IMR-90 (cell line): ENCODE results near the gene NEDD4L. TPM values are rescaled to one million over a fixed set of nuclear protein-coding genes. Genes with fewer than 3 reads are reported as not detected.
A peak's percentile ranks its signal among the peaks of the same experiment; 100 is the strongest.

Experiments
- ATAC-seq: fragments of 200-7000 bp; cut with Tn5 transposase; 2 replicates; pipeline ENCODE4 v1.9.1; 2020; ENCODE audit warnings: low read depth, mild to moderate bottlenecking, moderate library complexity
- BruUV-seq: library from RNA; stranded (reverse); fragments of 400-500 nt; replicated peaks from 2 replicates; lab custom pipeline; 2021; lab: Mats Ljungman, UMichigan
- CTCF ChIA-PET: fragments of 300-600 bp; formaldehyde crosslinking; extraction: SDS; loops from one replicate; lab custom pipeline; 2021; ENCODE audit warnings: antibody characterized with exemption; lab: Yijun Ruan, JAX
- POLR2A ChIA-PET: fragments of 300-600 bp; sonication (Branson Sonifier 250); formaldehyde crosslinking; loops from one replicate; lab custom pipeline; 2022; ENCODE audit warnings: antibody characterized with exemption; ENCODE audit not compliant: unreplicated experiment; lab: Charles Lee
- DNase-seq: peaks from one replicate; pipeline ENCODE4 v3.0.0; 2013
- H2AFZ ChIP-seq: replicated peaks from 2 replicates; pipeline ENCODE3; 2013; ENCODE audit warnings: low read length, mild to moderate bottlenecking; ENCODE audit not compliant: poor library complexity
- H2AK5ac ChIP-seq: 2 replicates; pipeline ENCODE4 v1.6.1; 2013; ENCODE audit warnings: low read depth, low read length, inconsistent platforms
- H2AK9ac ChIP-seq: replicated peaks from 2 replicates; pipeline ENCODE3; 2013; ENCODE audit warnings: mild to moderate bottlenecking, low read depth, low read length, moderate library complexity; ENCODE audit not compliant: poor library complexity
- H2BK120ac ChIP-seq: 2 replicates; pipeline ENCODE4 v1.6.1; 2013; ENCODE audit warnings: low read depth, low read length, inconsistent platforms
- H2BK15ac ChIP-seq: 3 replicates; pipeline ENCODE4 v1.6.1; 2013; ENCODE audit warnings: low read depth, low read length, inconsistent platforms
- H2BK20ac ChIP-seq: 2 replicates; pipeline ENCODE4 v1.6.1; 2013; ENCODE audit warnings: low read depth, mild to moderate bottlenecking, inconsistent platforms, low read length, moderate library complexity
- H2BK5ac ChIP-seq: 2 replicates; pipeline ENCODE4 v1.6.1; 2013; ENCODE audit warnings: mild to moderate bottlenecking, low read depth, low read length, inconsistent platforms; ENCODE audit not compliant: poor library complexity, severe bottlenecking
- H3K14ac ChIP-seq: replicated peaks from 2 replicates; pipeline ENCODE4 v1.6.1; 2013; ENCODE audit warnings: low read depth, low read length, inconsistent platforms
- H3K18ac ChIP-seq: 2 replicates; pipeline ENCODE4 v1.6.1; 2013; ENCODE audit warnings: low read depth, low read length, control low read depth
- H3K23ac ChIP-seq: 2 replicates; pipeline ENCODE4 v1.6.1; 2013; ENCODE audit warnings: low read depth, low read length, inconsistent platforms
- H3K27ac ChIP-seq: 2 replicates; pipeline ENCODE4 v1.5.1; 2013; ENCODE audit warnings: mild to moderate bottlenecking, control low read depth, low read length; ENCODE audit not compliant: insufficient read depth
- H3K27me3 ChIP-seq: 2 replicates; pipeline ENCODE4 v1.6.1; 2013; ENCODE audit warnings: low read length; ENCODE audit not compliant: control insufficient read depth, insufficient read depth
- H3K36me3 ChIP-seq: 2 replicates; pipeline ENCODE4 v1.6.1; 2013; ENCODE audit warnings: low read length, mixed read lengths; ENCODE audit not compliant: control insufficient read depth, insufficient read depth
- H3K4ac ChIP-seq: 2 replicates; pipeline ENCODE4 v1.6.1; 2013; ENCODE audit warnings: low read depth, low read length, inconsistent platforms
- H3K4me1 ChIP-seq: 2 replicates; pipeline ENCODE4 v1.6.1; 2013; ENCODE audit warnings: low read length, mixed read lengths; ENCODE audit not compliant: control insufficient read depth, insufficient read depth
- H3K4me2 ChIP-seq: 2 replicates; pipeline ENCODE4 v1.6.1; 2013; ENCODE audit warnings: low read depth, mild to moderate bottlenecking, control low read depth, low read length, moderate library complexity
- H3K4me3 ChIP-seq: 2 replicates; pipeline ENCODE4 v1.5.1; 2013; ENCODE audit warnings: low read depth, mild to moderate bottlenecking, control low read depth, low read length, moderate library complexity; ENCODE audit not compliant: insufficient read depth
- H3K56ac ChIP-seq: 2 replicates; pipeline ENCODE4 v1.6.1; 2013; ENCODE audit warnings: low read length, inconsistent platforms; ENCODE audit not compliant: insufficient read depth; ENCODE audit errors: extremely low read depth
- H3K79me1 ChIP-seq, 2 experiments: 2 replicates each; pipeline ENCODE4 v1.6.1; 2013; ENCODE audit warnings: low read length in 2 of 2, inconsistent platforms in 1 of 2, low read depth in 1 of 2
- H3K9ac ChIP-seq: 2 replicates; pipeline ENCODE4 v1.6.1; 2013; ENCODE audit warnings: low read depth, low read length, control low read depth
- H3K9me1 ChIP-seq: 2 replicates; pipeline ENCODE4 v1.6.1; 2013; ENCODE audit warnings: low read length, inconsistent platforms; ENCODE audit not compliant: insufficient read depth
- H3K9me3 ChIP-seq: 2 replicates; pipeline ENCODE4 v1.6.1; 2013; ENCODE audit warnings: low read length; ENCODE audit not compliant: control insufficient read depth, insufficient read depth
- H4K20me1 ChIP-seq: 2 replicates; pipeline ENCODE4 v1.6.1; 2013; ENCODE audit warnings: low read length, inconsistent platforms; ENCODE audit not compliant: insufficient read depth
- H4K5ac ChIP-seq: 2 replicates; pipeline ENCODE4 v1.6.1; 2013; ENCODE audit warnings: mild to moderate bottlenecking, low read depth, low read length, control low read depth
- H4K8ac ChIP-seq, 2 experiments: 2 replicates each; pipeline ENCODE4 v1.6.1; 2013; ENCODE audit warnings: low read depth in 2 of 2, low read length in 2 of 2, control low read depth in 1 of 2, inconsistent platforms in 1 of 2
- H4K91ac ChIP-seq: 2 replicates; pipeline ENCODE4 v1.6.1; 2013; ENCODE audit warnings: low read depth, low read length, inconsistent platforms; ENCODE audit not compliant: insufficient read depth
- CEBPB ChIP-seq: IDR thresholded peaks from 2 replicates; pipeline ENCODE4 v1.6.1; 2012; ENCODE audit warnings: low read depth, low read length, improper control_type of control experiment
- CHD1 ChIP-seq: IDR thresholded peaks from 2 replicates; pipeline ENCODE4 v1.6.1; 2012; ENCODE audit warnings: low read depth, low read length, improper control_type of control experiment
- CTCF ChIP-seq: conservative IDR thresholded peaks from 2 replicates; pipeline ENCODE4 v1.5.1; 2012; ENCODE audit warnings: mild to moderate bottlenecking, low read depth, low read length, improper control_type of control experiment
- MAZ ChIP-seq: IDR thresholded peaks from 2 replicates; pipeline ENCODE4 v1.6.1; 2012; ENCODE audit warnings: low read depth, mild to moderate bottlenecking, low read length, improper control_type of control experiment, moderate library complexity, borderline replicate concordance
- MXI1 ChIP-seq: IDR thresholded peaks from 2 replicates; pipeline ENCODE4 v1.6.1; 2012; ENCODE audit warnings: low read depth, mild to moderate bottlenecking, low read length, moderate library complexity, borderline replicate concordance
- NFE2L2 ChIP-seq: fragments of 150-350 bp; IDR thresholded peaks from 2 replicates; pipeline ENCODE4 v1.6.1; 2016; ENCODE audit warnings: low read depth, mild to moderate bottlenecking, low read length
- RAD21 ChIP-seq: IDR thresholded peaks from 2 replicates; pipeline ENCODE4 v1.6.1; 2012; ENCODE audit warnings: low read length, improper control_type of control experiment
- WGBS, 2 experiments: methylation state at CpG; one replicate each; pipeline versions ENCODE4 v1.1.5 to v1.1.7; 2013; ENCODE audit warnings: missing lambda C conversion rate in 2 of 2; ENCODE audit not compliant: insufficient read length in 1 of 2; ENCODE audit errors: extremely low coverage in 2 of 2; 5-methylcytosine and 5-hydroxymethylcytosine counted together
- dilution Hi-C: fragments of 300-500 bp; cut with HindIII; formaldehyde crosslinking; loops from one replicate; pipeline ENCODE4 v1.14.3; 2018; ENCODE audit warnings: low sequenced_read_pairs; ENCODE audit not compliant: unreplicated experiment
- in situ Hi-C: fragments of 300-500 bp; cut with MboI; formaldehyde crosslinking; loops from 3 replicates; pipeline ENCODE4 v1.14.3; 2019; ENCODE audit warnings: low sequenced_read_pairs, inconsistent platforms, mixed read lengths
- intact Hi-C: fragments of 100-400 bp; cut with micrococcal nuclease; formaldehyde crosslinking; loops from 2 replicates; pipeline ENCODE4 v1.10.0; 2022
- polyA plus RNA-seq, 3 experiments: library from polyadenylated mRNA; depleted of rRNA; stranded (reverse); fragments of >200 nt; gene quantifications; 2 replicates each; pipeline ENCODE4 v1.2.3, GENCODE V29; 2012; ENCODE audit warnings: low replicate concordance in 1 of 3
- total RNA-seq: library from RNA; depleted of rRNA; stranded (reverse); fragments of >200 nt; gene quantifications from 2 replicates; pipeline ENCODE4 v1.2.3, GENCODE V29; 2012

The NEDD4L gene
- total and polyA plus RNA-seq, 2 of the 4 experiments (the other 2 are of a cell fraction): 10.0 to 10.9 TPM

- peak overlapping the region; percentile 49; the same call in 1 of the 2 replicates for H4K5ac ChIP-seq
- H4K20me1 ChIP-seq: no peaks in the 10 kb centered on the region
- no peak overlapping the region for H3K4me3 ChIP-seq
- POLR2A ChIA-PET: no interaction called here
- 33% methylated on average over 2 of the region's 4 CpGs; no CpG with 5 or more reads in 1 of the 2 experiments for WGBS, 2 experiments
- intact Hi-C loops: loop anchor here (5.0 kb wide), 1 partner anchor 155 kb away; no protein-coding TSS in a partner anchor
- H2AK5ac ChIP-seq: peak overlapping the region; percentile 24; the same call in 1 of the 2 replicates
- ATAC-seq: no peak
- no peak for TF ChIP-seq NFE2L2
- TF ChIP-seq CHD1: no peak
- TF ChIP-seq CTCF: no peak
- no peak for TF ChIP-seq MXI1
- no peak for TF ChIP-seq RAD21
- TF ChIP-seq CEBPB: no peak
- TF ChIP-seq MAZ: no peak
- no peak overlapping the region for H2BK20ac ChIP-seq
- H3K4ac ChIP-seq: no peak overlapping the region; the same call in 1 of the 2 replicates
- H2AK9ac ChIP-seq: no peak overlapping the region
- no peaks in the 10 kb centered on the region for H3K79me1 ChIP-seq
- H2BK5ac ChIP-seq: no peak overlapping the region
- no peak for DNase-seq
- no peak overlapping the region for H3K4me2 ChIP-seq
- H4K91ac ChIP-seq: no peak overlapping the region
- H2AFZ ChIP-seq: no peak overlapping the region
- H3K56ac ChIP-seq: no peak overlapping the region
- no peak overlapping the region; the same call in 2 of the 3 replicates for H2BK15ac ChIP-seq
- CTCF ChIA-PET: no interaction called here
- H4K8ac ChIP-seq: no peak overlapping the region
- H2BK120ac ChIP-seq: no peak overlapping the region
- in situ Hi-C loops: no loop called here
- no TSS peak for BruUV-seq
- peaks cover 13% of the 10 kb centered on the region for H3K9me1 ChIP-seq
- no peak overlapping the region for H3K9ac ChIP-seq
- H3K9me3 ChIP-seq: no peaks in the 10 kb centered on the region
- peaks cover 3% of the 10 kb centered on the region; the same call in 1 of the 2 replicates for H3K36me3 ChIP-seq
- dilution Hi-C loops: no loop called here
- H3K4me1 ChIP-seq: peaks cover 14% of the 10 kb centered on the region
- H3K14ac ChIP-seq: 0 out of 2 replicates have a peak overlapping the region, but pooled peaks have one; percentile 26
- H3K23ac ChIP-seq: no peak overlapping the region
- no peaks in the 10 kb centered on the region for H3K27me3 ChIP-seq
- no peak overlapping the region for H3K27ac ChIP-seq
- H3K18ac ChIP-seq: no peak overlapping the region
These were observed 293.3 kb downstream of the NEDD4L start for GRCh38 chr18:58337285-58337684.
